Tibial nerve (tissue), 4 donors: ENCODE measurements around the gene CD63. TPM values are rescaled to one million over a fixed set of nuclear protein-coding genes. Genes with fewer than 3 reads are reported as not detected.

Source experiments
- DNase-seq, 2 donors: peaks; one replicate each; pipeline ENCODE4 v3.0.0-alpha.2; 2019; ENCODE audit warnings: low spot score in 2 of 2
- H3K27ac ChIP-seq, 4 donors: fragments of 200-600 bp; sonication (generic) in 3 of 4; one replicate each; pipeline ENCODE4 v1.5.1; 2017 to 2019; ENCODE audit warnings: mild to moderate bottlenecking in 1 of 4
- H3K27me3 ChIP-seq, 2 donors: fragments of 200-600 bp; sonication (generic) in 1 of 2; one replicate each; pipeline versions ENCODE4 v1.5.1 to v1.6.0; 2017 to 2019
- H3K36me3 ChIP-seq, 3 donors: fragments of 200-600 bp; sonication (generic); one replicate each; pipeline ENCODE4 v1.5.1; 2018 to 2019
- H3K4me1 ChIP-seq, 4 donors: fragments of 200-600 bp; sonication (generic) in 3 of 4; one replicate each; pipeline ENCODE4 v1.5.1; 2017 to 2019
- H3K4me3 ChIP-seq, 4 donors: fragments of 200-600 bp; sonication (generic) in 3 of 4; one replicate each; pipeline ENCODE4 v1.5.1; 2017 to 2019; ENCODE audit warnings: mild to moderate bottlenecking in 1 of 4, moderate library complexity in 1 of 4
- H3K9me3 ChIP-seq, 4 donors: fragments of 200-600 bp; sonication (generic) in 3 of 4; one replicate each; pipeline ENCODE4 v1.5.1; 2017 to 2019
- EP300 ChIP-seq, 2 donors: sonication (generic); formaldehyde crosslinking; IDR thresholded peaks; one replicate each; pipeline ENCODE4 v1.6.1; 2017; ENCODE audit warnings: antibody characterized with exemption in 2 of 2, mild to moderate bottlenecking in 1 of 2
- POLR2A ChIP-seq, 2 donors: fragments of 450-650 bp; IDR thresholded peaks; one replicate each; pipeline ENCODE4 v1.6.1; 2017; ENCODE audit warnings: antibody characterized with exemption in 2 of 2, mild to moderate bottlenecking in 2 of 2, moderate library complexity in 2 of 2
- WGBS, 2 donors: methylation state at CpG; one replicate each; pipeline ENCODE4 v1.1.5; 2018; 5-methylcytosine and 5-hydroxymethylcytosine counted together
- total RNA-seq, 4 donors: library from RNA; depleted of rRNA; stranded (reverse); fragments of >200 nt; gene quantifications; one replicate each; pipeline ENCODE4 v1.1.0, GENCODE V29; 2016
- TF ChIP-seq, protein P1 (sequence below), 5 experiments: fragments of 200-600 bp in 3 of 5; fragments of 450-650 bp in 2 of 5; sonication (generic) in 3 of 5; IDR thresholded peaks; one replicate each; pipeline ENCODE4 v1.5.1; 2016 to 2019; ENCODE audit warnings: antibody characterized with exemption in 5 of 5, mild to moderate bottlenecking in 3 of 5, moderate library complexity in 2 of 5

The CD63 gene
- total RNA-seq, 4 donors from 2014 or later: 478 to 624 (median 544) TPM

DNA sequence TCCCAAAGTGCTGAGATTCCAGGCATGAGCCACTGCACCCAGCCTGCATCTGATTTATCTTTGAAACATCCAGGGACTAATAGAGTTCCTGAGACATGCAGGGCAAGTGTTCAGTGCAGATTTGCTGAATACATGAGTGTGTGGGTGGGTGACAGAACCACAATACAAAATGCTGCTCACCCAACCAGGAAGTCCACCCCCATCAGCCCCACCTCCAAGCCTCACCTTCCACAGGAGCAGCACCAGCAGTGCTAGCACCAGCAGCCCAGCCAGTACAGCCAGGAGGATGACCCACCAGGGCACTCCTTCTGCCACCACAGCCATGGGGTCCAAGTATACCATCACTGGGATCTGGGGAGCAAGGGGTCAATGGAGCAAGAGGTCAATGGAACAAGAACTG is 41.1 kb downstream of the CD63 start:
- H3K9me3 ChIP-seq: no peaks in the 10 kb centered on the region
- DNase-seq: no peak
- TF ChIP-seq, protein P1, sequence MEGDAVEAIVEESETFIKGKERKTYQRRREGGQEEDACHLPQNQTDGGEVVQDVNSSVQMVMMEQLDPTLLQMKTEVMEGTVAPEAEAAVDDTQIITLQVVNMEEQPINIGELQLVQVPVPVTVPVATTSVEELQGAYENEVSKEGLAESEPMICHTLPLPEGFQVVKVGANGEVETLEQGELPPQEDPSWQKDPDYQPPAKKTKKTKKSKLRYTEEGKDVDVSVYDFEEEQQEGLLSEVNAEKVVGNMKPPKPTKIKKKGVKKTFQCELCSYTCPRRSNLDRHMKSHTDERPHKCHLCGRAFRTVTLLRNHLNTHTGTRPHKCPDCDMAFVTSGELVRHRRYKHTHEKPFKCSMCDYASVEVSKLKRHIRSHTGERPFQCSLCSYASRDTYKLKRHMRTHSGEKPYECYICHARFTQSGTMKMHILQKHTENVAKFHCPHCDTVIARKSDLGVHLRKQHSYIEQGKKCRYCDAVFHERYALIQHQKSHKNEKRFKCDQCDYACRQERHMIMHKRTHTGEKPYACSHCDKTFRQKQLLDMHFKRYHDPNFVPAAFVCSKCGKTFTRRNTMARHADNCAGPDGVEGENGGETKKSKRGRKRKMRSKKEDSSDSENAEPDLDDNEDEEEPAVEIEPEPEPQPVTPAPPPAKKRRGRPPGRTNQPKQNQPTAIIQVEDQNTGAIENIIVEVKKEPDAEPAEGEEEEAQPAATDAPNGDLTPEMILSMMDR (IDR thresholded peaks at IDR 0.05): no peak
- TF ChIP-seq POLR2A (IDR thresholded peaks at IDR 0.05) (no peak), EP300 (IDR thresholded peaks at IDR 0.05) (no peak)
- no peak overlapping the region for H3K27ac ChIP-seq
- H3K27me3 ChIP-seq: no peaks in the 10 kb centered on the region
- no peaks in the 10 kb centered on the region for H3K4me1 ChIP-seq
- no peak overlapping the region for H3K4me3 ChIP-seq
- H3K36me3 ChIP-seq: peaks cover 0 to 62% (median 0%) of the 10 kb centered on the region in 3 donors

DNA sequence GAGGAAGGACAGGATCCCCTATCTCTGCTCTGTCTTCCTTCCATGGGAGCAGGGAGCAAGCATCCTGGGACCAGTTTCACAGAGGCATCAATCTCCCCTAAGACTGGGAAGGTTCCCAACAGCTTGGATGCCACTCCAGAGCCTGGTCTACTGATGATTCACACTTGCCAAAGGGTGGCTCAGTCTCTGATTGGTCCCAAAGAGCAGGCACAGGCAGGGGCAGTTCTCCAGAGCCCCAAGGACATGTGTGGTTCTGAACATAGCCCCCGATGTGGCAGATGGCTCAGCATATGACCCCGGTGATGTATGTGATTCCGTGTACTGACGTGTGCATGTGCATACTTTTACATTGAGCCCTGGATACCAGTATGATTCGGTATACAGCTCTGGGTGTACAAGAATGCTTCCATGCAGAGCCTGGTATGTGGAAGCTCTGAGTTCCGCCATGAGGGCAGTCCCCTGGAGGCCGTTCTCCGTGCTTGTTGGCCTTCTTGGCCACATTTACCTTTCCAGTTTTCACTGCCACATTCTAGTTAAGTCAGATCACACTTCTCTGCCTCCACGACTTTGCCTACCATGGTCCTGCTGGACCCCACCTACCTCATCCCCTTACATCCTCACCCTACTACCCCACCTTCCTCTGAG is 42.3 kb downstream of the CD63 start:
- Histone ChIP-seq H3K4me3 (no peak overlapping the region), H3K4me1 (peaks cover 0 to 7% (median 5%) of the 10 kb centered on the region in 4 donors), H3K27me3 (no peaks in the 10 kb centered on the region), H3K27ac (no peak overlapping the region), H3K36me3 (peaks cover 0 to 49% (median 0%) of the 10 kb centered on the region in 3 donors), H3K9me3 (no peaks in the 10 kb centered on the region)
- WGBS, 2 donors: 84 to 89% methylated on average over 9 of the region's 9 CpGs
- TF ChIP-seq, protein P1 (IDR thresholded peaks at IDR 0.05): no peak
- TF ChIP-seq EP300 (IDR thresholded peaks at IDR 0.05) (no peak), POLR2A (IDR thresholded peaks at IDR 0.05) (no peak)
- DNase-seq: no peak

DNA sequence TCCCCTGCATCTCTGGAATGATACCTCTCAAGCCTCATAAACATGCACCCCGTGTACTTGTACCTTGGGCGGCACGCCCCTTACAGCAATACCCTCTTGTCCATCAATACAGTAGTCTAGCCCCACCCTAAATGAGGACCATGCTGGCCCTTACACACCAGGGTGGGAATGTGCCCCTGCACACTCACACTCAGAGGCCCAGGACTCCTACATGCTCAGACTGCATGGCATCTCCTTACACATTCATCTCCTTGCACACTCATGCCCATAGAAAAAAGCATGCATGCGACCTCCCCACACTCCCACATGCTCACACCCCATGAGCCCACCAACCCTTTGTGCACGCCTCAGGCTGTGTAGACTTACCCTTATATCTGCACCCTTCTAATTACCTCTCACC is 43.1 kb downstream of the CD63 start:
- H3K4me1 ChIP-seq: peaks cover 0 to 15% (median 9%) of the 10 kb centered on the region in 4 donors
- WGBS, 2 donors: 87 to 91% methylated on average over 5 of the region's 5 CpGs
- peaks cover 0 to 43% (median 0%) of the 10 kb centered on the region in 3 donors for H3K36me3 ChIP-seq
- H3K4me3 ChIP-seq: no peak overlapping the region
- TF ChIP-seq, protein P1 (IDR thresholded peaks at IDR 0.05): no peak
- no peak for TF ChIP-seq POLR2A (IDR thresholded peaks at IDR 0.05)
- H3K27ac ChIP-seq: no peak overlapping the region
- no peaks in the 10 kb centered on the region for H3K9me3 ChIP-seq
- no peak for DNase-seq
- H3K27me3 ChIP-seq: no peaks in the 10 kb centered on the region

DNA sequence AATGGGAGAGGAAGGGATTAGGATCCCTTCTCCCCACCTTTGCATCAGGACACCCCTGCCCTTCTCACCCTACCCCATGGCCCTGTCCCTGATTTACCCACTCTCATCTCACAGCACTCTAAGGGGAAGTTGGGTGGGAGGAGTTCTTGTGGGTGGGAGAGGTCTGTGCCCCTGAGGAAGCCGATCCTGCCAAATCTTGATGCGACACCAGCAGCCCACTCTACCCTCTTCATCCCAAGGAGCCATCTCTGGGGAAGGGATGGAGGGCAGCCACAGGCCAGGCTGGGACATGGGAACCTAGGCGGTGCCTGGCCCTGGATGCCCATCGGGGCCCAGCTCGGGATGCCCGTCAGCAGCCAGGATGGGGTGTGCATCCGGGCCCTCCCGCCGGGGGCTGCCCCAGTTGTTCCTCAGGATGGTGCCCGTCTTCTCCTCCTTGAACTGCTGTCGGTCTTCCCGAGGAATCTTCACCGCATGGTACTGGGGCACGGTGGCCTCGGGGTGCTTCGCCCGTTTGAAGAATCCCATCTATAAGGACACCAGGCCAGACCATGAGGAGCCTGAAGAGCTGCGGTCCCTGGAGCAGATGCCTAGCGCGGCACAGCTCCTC is 43.9 kb downstream of the CD63 start:
- DNase-seq: no peak
- 77 to 93% methylated on average over 6 to 12 of the region's 20 CpGs for WGBS, 2 donors
- Histone ChIP-seq H3K9me3 (no peaks in the 10 kb centered on the region), H3K27ac (no peak overlapping the region), H3K36me3 (peaks cover 0 to 43% (median 0%) of the 10 kb centered on the region in 3 donors), H3K27me3 (no peaks in the 10 kb centered on the region), H3K4me3 (no peak overlapping the region), H3K4me1 (peaks cover 0 to 17% (median 9%) of the 10 kb centered on the region in 4 donors)
- TF ChIP-seq POLR2A (IDR thresholded peaks at IDR 0.05) (no peak), EP300 (IDR thresholded peaks at IDR 0.05) (no peak)
- TF ChIP-seq, protein P1 (IDR thresholded peaks at IDR 0.05): no peak

DNA sequence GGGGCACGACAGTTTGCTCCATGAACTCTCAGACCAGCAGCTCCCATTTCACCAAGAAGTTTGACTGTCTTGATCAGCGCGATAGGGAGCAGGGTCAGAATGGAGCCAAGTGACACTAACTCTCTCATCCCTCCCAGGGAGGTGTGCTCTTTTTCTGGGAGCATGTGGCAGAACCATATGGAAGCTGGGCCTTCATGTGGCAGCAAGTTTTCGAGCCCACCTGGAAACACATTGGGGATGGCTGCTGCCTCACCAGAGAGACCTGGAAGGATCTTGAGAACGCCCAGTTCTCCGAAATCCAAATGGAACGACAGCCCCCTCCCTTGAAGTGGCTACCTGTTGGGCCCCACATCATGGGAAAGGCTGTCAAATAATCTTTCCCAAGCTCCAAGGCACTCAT is 45.1 kb downstream of the CD63 start:
- Histone ChIP-seq H3K27me3 (no peaks in the 10 kb centered on the region), H3K4me3 (no peak overlapping the region), H3K27ac (no peak overlapping the region), H3K9me3 (no peaks in the 10 kb centered on the region), H3K36me3 (peaks cover 0 to 39% (median 0%) of the 10 kb centered on the region in 3 donors), H3K4me1 (peaks cover 0 to 17% (median 9%) of the 10 kb centered on the region in 4 donors)
- TF ChIP-seq, protein P1 (IDR thresholded peaks at IDR 0.05): no peak
- no peak for TF ChIP-seq POLR2A (IDR thresholded peaks at IDR 0.05)
- TF ChIP-seq EP300 (IDR thresholded peaks at IDR 0.05): no peak
- DNase-seq: no peak
- WGBS, 2 donors: 80 to 81% methylated on average over 7 of the region's 7 CpGs
